PC-3 (cell line): ENCODE measurements around the gene AGTRAP. TPM values are rescaled to one million over a fixed set of nuclear protein-coding genes. Genes with fewer than 3 reads are reported as not detected.

Experiments
- ATAC-seq: fragments of 200-7000 bp; cut with Tn5 transposase; 2 replicates; pipeline ENCODE4 v1.9.1; 2020; ENCODE audit warnings: mild to moderate bottlenecking, moderate library complexity
- BruUV-seq: library from RNA; stranded (reverse); fragments of 400-500 nt; replicated peaks from 2 replicates; lab custom pipeline; 2021; lab: Mats Ljungman, UMichigan
- CTCF ChIA-PET: fragments of 300-600 bp; sonication (Branson Sonifier 250); formaldehyde crosslinking; loops from one replicate; lab custom pipeline; 2022; ENCODE audit warnings: antibody characterized with exemption; lab: Charles Lee
- POLR2A ChIA-PET: fragments of 300-600 bp; sonication (Branson Sonifier 250); formaldehyde crosslinking; loops from one replicate; lab custom pipeline; 2022; ENCODE audit warnings: antibody characterized with exemption; ENCODE audit not compliant: unreplicated experiment; lab: Charles Lee
- DNase-seq: peaks from one replicate; pipeline ENCODE4 v3.0.0-alpha.2; 2015
- H2AFZ ChIP-seq: fragments of 300-600 bp; sonication (generic); 2 replicates; pipeline ENCODE4 v1.6.0; 2016; ENCODE audit warnings: antibody characterized with exemption, low read length
- H3F3A ChIP-seq: fragments of 300-600 bp; sonication (generic); one replicate; pipeline ENCODE4 v1.6.0; 2017; ENCODE audit warnings: antibody characterized with exemption, low read length, control low read depth, mild to moderate bottlenecking; ENCODE audit not compliant: unreplicated experiment
- H3K27ac ChIP-seq: fragments of 300-600 bp; sonication (generic); 2 replicates; pipeline ENCODE4 v1.5.1; 2016; ENCODE audit warnings: mild to moderate bottlenecking, low read length
- H3K27me3 ChIP-seq: fragments of 300-600 bp; sonication (generic); 2 replicates; pipeline ENCODE4 v1.6.1; 2016; ENCODE audit warnings: low read length, mixed read lengths
- H3K36me3 ChIP-seq: fragments of 300-600 bp; sonication (generic); 2 replicates; pipeline ENCODE4 v1.6.1; 2016; ENCODE audit warnings: low read depth, mixed run types, low read length, mixed read lengths
- H3K4me1 ChIP-seq: fragments of 300-600 bp; sonication (generic); 2 replicates; pipeline ENCODE4 v1.5.1; 2016; ENCODE audit warnings: low read length; ENCODE audit not compliant: insufficient read depth
- H3K4me2 ChIP-seq: fragments of 300-600 bp; sonication (generic); 2 replicates; pipeline ENCODE4 v1.6.0; 2016; ENCODE audit warnings: low read length
- H3K4me3 ChIP-seq: fragments of 300-600 bp; sonication (generic); 2 replicates; pipeline ENCODE4 v1.5.1; 2016; ENCODE audit warnings: mild to moderate bottlenecking, low read length, mixed read lengths
- H3K79me2 ChIP-seq: fragments of 300-600 bp; sonication (generic); 2 replicates; pipeline ENCODE4 v1.6.1; 2017; ENCODE audit warnings: low read length, mixed read lengths
- H3K9ac ChIP-seq: fragments of 300-600 bp; sonication (generic); 2 replicates; pipeline ENCODE4 v1.6.0; 2016; ENCODE audit warnings: mild to moderate bottlenecking, low read length
- H3K9me2 ChIP-seq: fragments of 300-600 bp; sonication (generic); replicated peaks from 2 replicates; pipeline ENCODE4 v1.6.1; 2016; ENCODE audit warnings: mixed run types, low read length, mixed read lengths
- H3K9me3 ChIP-seq: fragments of 300-600 bp; sonication (generic); 2 replicates; pipeline ENCODE4 v1.6.1; 2016; ENCODE audit warnings: low read length, mixed read lengths
- H4K20me1 ChIP-seq: fragments of 300-600 bp; sonication (generic); 2 replicates; pipeline ENCODE4 v1.6.1; 2016; ENCODE audit warnings: low read length, mixed read lengths
- EZH2 ChIP-seq: fragments of 300-600 bp; sonication (generic); IDR thresholded peaks from one replicate; pipeline ENCODE4 v1.6.1; 2017; ENCODE audit warnings: antibody characterized with exemption, mild to moderate bottlenecking, low read length; ENCODE audit not compliant: unreplicated experiment
- EZH2phosphoT487 ChIP-seq: fragments of 300-600 bp; sonication (generic); IDR thresholded peaks from 2 replicates; pipeline ENCODE4 v1.6.1; 2018; ENCODE audit warnings: mild to moderate bottlenecking, antibody characterized with exemption, low read length, borderline replicate concordance
- intact Hi-C: fragments of 100-400 bp; cut with micrococcal nuclease; formaldehyde crosslinking; loops from 2 replicates; pipeline ENCODE4 v1.9.0; 2023
- total RNA-seq: library from RNA; depleted of rRNA; stranded (reverse); fragments of >200 nt; gene quantifications from 2 replicates; pipeline ENCODE4 v1.2.3, GENCODE V29; 2014
- TF ChIP-seq, protein P1 (sequence below): fragments of 300-600 bp; sonication (generic); conservative IDR thresholded peaks from 2 replicates; pipeline ENCODE4 v1.5.1; 2017; ENCODE audit warnings: antibody characterized with exemption, low read depth, mild to moderate bottlenecking, low read length

The AGTRAP gene
- total RNA-seq, 1 experiment from 2014 or later: 73.5 TPM

DNA sequence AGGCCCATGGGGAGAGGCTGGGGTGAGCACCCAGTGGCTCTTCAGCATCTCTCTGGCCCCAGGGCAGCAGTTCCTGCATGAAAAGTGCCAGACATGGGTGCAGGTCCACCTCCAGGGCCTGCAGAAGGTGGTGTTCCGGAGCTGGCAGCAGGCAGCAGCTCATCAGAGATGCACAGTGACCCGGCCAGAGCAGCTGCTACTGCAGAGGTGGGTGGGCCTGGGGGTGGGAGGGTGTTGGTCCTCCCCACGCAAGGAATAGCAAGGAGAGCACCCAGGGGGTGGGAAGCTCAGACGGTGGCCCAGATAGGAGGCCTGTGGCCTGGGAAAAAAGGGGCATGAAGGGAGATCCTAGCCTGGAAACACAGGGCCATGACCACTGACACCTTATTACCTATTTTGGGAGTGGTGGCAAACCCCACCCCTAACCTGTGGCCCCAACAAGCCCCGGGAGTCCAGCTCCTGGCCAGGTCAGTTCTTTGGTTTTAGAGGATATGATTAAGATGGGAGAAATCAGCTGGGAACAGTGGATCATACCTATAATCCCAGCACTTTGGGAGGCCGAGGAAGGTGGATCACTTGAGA is 46.3 kb downstream of the AGTRAP start:
- Histone ChIP-seq H3K9ac (no peak overlapping the region), H3F3A (no peaks in the 10 kb centered on the region), H3K4me1 (peaks cover 2% of the 10 kb centered on the region; the same call in 1 of the 2 replicates), H2AFZ (no peak overlapping the region), H3K27me3 (no peaks in the 10 kb centered on the region), H4K20me1 (no peaks in the 10 kb centered on the region), H3K4me3 (no peak overlapping the region), H3K79me2 (no peaks in the 10 kb centered on the region), H3K27ac (no peak overlapping the region), H3K9me2 (no peaks in the 10 kb centered on the region), H3K4me2 (no peak overlapping the region), H3K9me3 (no peaks in the 10 kb centered on the region), H3K36me3 (no peaks in the 10 kb centered on the region)
- DNase-seq: no peak
- ATAC-seq: no peak
- no TSS peak for BruUV-seq
- intact Hi-C loops: no loop called here
- CTCF ChIA-PET: interaction anchor here (0.6 kb wide), 1 partner anchor 16 kb away, joined by 4 read pairs; no protein-coding TSS in a partner anchor
- POLR2A ChIA-PET: no interaction called here
- TF ChIP-seq EZH2: no peak
- TF ChIP-seq, protein P1, sequence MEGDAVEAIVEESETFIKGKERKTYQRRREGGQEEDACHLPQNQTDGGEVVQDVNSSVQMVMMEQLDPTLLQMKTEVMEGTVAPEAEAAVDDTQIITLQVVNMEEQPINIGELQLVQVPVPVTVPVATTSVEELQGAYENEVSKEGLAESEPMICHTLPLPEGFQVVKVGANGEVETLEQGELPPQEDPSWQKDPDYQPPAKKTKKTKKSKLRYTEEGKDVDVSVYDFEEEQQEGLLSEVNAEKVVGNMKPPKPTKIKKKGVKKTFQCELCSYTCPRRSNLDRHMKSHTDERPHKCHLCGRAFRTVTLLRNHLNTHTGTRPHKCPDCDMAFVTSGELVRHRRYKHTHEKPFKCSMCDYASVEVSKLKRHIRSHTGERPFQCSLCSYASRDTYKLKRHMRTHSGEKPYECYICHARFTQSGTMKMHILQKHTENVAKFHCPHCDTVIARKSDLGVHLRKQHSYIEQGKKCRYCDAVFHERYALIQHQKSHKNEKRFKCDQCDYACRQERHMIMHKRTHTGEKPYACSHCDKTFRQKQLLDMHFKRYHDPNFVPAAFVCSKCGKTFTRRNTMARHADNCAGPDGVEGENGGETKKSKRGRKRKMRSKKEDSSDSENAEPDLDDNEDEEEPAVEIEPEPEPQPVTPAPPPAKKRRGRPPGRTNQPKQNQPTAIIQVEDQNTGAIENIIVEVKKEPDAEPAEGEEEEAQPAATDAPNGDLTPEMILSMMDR: no peak
- no peak for TF ChIP-seq EZH2phosphoT487

GRCh38 chr1:11783556-11783955 is 47.6 kb downstream of the AGTRAP start:
- TF ChIP-seq, protein P1: no peak
- TF ChIP-seq EZH2phosphoT487 (no peak), EZH2 (no peak)
- BruUV-seq: no TSS peak
- intact Hi-C loops: no loop called here
- no peaks in the 10 kb centered on the region for H3K9me3 ChIP-seq
- H3K4me3 ChIP-seq: no peak overlapping the region
- ChIA-PET CTCF (no interaction called here), POLR2A (no interaction called here)
- peaks cover 10% of the 10 kb centered on the region; the same call in 1 of the 2 replicates for H3K4me1 ChIP-seq
- no peaks in the 10 kb centered on the region for H3F3A ChIP-seq
- H2AFZ ChIP-seq: no peak overlapping the region
- H3K9me2 ChIP-seq: no peaks in the 10 kb centered on the region
- ATAC-seq (no peak), DNase-seq (no peak)
- H3K4me2 ChIP-seq: no peak overlapping the region
- no peaks in the 10 kb centered on the region for H4K20me1 ChIP-seq
- H3K27me3 ChIP-seq: no peaks in the 10 kb centered on the region
- no peaks in the 10 kb centered on the region for H3K36me3 ChIP-seq
- no peak overlapping the region for H3K9ac ChIP-seq
- H3K79me2 ChIP-seq: no peaks in the 10 kb centered on the region
- H3K27ac ChIP-seq: no peak overlapping the region

DNA sequence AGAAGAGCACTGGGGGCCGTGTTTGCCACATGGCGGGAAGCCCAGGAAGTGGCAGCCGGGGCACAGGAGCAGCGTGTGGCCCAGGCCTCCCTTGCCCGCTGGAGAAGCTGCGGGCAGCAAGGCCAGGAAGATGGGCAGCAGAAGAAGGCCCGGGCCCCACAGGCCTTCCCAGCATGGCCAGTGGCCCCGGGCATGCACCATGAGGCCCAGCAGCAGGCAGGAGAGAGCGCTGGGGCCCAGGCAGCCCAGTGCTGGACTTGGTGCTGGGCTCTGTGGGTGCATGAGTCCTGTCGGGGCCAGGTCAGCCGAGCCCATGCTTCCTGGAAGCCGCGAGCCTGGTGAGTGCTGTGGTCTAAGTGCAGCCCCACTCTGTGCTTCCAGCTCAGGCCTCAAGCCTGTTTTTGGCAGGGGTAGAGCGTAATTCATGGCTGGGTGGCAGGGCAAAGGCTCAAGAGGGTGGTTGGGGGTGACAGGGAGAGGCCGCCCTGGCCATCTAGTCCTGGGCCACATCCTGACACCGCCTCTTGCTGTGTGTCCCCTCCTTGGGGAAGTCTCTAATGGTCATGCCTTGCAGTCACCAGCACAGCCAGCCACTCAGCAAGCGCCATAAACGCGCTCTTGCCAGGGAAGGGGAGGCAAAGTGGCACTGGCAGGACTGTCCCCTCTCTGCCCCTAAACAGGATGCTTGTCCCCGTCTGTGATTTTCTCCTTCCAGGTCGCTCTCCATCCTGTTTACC is 48.5 kb downstream of the AGTRAP start:
- Histone ChIP-seq H3F3A (no peaks in the 10 kb centered on the region), H3K4me3 (no peak overlapping the region), H3K4me2 (peak overlapping the region; percentile 33), H3K79me2 (no peaks in the 10 kb centered on the region), H3K9me2 (no peaks in the 10 kb centered on the region), H3K4me1 (peaks cover 10% of the 10 kb centered on the region; the same call in 1 of the 2 replicates), H4K20me1 (no peaks in the 10 kb centered on the region), H3K9me3 (no peaks in the 10 kb centered on the region), H3K36me3 (no peaks in the 10 kb centered on the region), H3K27me3 (no peaks in the 10 kb centered on the region), H3K9ac (no peak overlapping the region), H3K27ac (no peak overlapping the region), H2AFZ (peak overlapping the region; percentile 40; the same call in 1 of the 2 replicates)
- BruUV-seq: no TSS peak
- ChIA-PET POLR2A (no interaction called here), CTCF (interaction anchor here (0.5 to 0.9 kb wide), 4 partner anchors 15 to 79 kb away, joined by 3 to 4 read pairs (median 3); partner anchors contain the start of gene CLCN6)
- no peak for ATAC-seq
- intact Hi-C loops: no loop called here
- TF ChIP-seq, protein P1: no peak
- TF ChIP-seq EZH2 (no peak), EZH2phosphoT487 (no peak)
- no peak for DNase-seq
